Endothelial cell of umbilical vein (primary cell): ENCODE measurements around the gene GREB1.

Source experiments
- EZH2 ChIP-seq: IDR thresholded peaks from 2 replicates; pipeline ENCODE4 v1.6.1; 2012; ENCODE audit warnings: borderline replicate concordance, low read depth, mild to moderate bottlenecking, moderate library complexity, low read length, inconsistent platforms; ENCODE audit not compliant: severe bottlenecking
- POLR2A ChIP-seq: IDR thresholded peaks from 2 replicates; pipeline ENCODE4 v1.6.1; 2012; ENCODE audit warnings: low read depth, mild to moderate bottlenecking, control low read depth, low read length
- POLR2AphosphoS5 ChIP-seq: IDR thresholded peaks from 2 replicates; pipeline ENCODE4 v1.6.1; 2012; ENCODE audit warnings: low read depth, mild to moderate bottlenecking, control low read depth, low read length, moderate library complexity; ENCODE audit not compliant: insufficient read depth
- TF ChIP-seq, protein P1 (sequence below), 2 donors: IDR thresholded peaks; 1 replicate in 1 of 2; 2 replicates in 1 of 2; pipeline ENCODE4 v1.5.1; 2011; ENCODE audit warnings: low read length in 2 of 2, mild to moderate bottlenecking in 2 of 2, moderate library complexity in 2 of 2, control low read depth in 1 of 2, inconsistent platforms in 1 of 2, low read depth in 1 of 2; ENCODE audit not compliant: insufficient read depth in 1 of 2; ENCODE audit errors: extremely low read depth in 1 of 2

DNA sequence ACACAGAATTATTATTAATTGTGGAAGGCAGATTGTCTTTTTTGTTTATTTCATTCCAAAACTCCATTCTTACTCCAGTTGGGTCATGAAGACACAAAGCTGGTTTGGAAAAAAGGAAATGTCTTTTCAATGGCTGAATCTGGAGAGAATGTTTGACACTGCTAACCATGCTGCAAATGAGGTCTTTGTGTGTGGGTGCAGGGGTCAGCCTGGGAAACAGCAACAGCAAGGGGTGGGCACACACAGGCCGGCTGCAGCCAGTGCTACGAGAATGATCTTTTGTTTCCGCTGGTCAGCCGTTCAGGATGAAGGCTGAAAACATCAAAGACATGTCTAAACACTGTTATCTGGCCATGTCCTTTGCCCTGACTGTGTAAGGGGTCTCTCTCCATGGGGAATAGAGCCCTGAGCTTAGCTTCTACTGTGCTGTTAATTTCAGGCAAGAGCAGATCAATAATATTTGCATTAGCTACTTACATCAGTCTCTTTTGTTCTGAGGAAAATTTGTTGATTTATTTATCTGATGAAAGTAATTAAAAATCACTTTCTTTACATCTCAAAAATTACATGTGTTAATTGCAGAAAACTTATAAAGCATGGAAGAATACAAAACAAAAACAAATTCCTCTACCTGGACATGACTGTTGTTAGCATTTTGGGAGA is 34.6 kb upstream of the GREB1 start:
- TF ChIP-seq, protein P1, sequence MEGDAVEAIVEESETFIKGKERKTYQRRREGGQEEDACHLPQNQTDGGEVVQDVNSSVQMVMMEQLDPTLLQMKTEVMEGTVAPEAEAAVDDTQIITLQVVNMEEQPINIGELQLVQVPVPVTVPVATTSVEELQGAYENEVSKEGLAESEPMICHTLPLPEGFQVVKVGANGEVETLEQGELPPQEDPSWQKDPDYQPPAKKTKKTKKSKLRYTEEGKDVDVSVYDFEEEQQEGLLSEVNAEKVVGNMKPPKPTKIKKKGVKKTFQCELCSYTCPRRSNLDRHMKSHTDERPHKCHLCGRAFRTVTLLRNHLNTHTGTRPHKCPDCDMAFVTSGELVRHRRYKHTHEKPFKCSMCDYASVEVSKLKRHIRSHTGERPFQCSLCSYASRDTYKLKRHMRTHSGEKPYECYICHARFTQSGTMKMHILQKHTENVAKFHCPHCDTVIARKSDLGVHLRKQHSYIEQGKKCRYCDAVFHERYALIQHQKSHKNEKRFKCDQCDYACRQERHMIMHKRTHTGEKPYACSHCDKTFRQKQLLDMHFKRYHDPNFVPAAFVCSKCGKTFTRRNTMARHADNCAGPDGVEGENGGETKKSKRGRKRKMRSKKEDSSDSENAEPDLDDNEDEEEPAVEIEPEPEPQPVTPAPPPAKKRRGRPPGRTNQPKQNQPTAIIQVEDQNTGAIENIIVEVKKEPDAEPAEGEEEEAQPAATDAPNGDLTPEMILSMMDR (IDR thresholded peaks at IDR 0.05; ENCODE audit: extremely low read depth in 1 of 2, insufficient read depth in 1 of 2, low read depth in 1 of 2, low read length in 2 of 2): no peak
- TF ChIP-seq EZH2 (no peak), POLR2A (no peak), POLR2AphosphoS5 (no peak)
